ENCODE measurements around the gene IL21R.

- TF ChIP-seq POLR2A (IDR thresholded peaks at IDR 0.05) (no peak), CTCF (IDR thresholded peaks at IDR 0.05) (no peak), EP300 (IDR thresholded peaks at IDR 0.05; ENCODE audit: low read depth) (no peak)
Observed at GRCh38 chr16:27432558-27432957, 30.6 kb downstream of the IL21R start.
